Measurements from ENCODE around the gene ITPA.

ITPA gene

DNA sequence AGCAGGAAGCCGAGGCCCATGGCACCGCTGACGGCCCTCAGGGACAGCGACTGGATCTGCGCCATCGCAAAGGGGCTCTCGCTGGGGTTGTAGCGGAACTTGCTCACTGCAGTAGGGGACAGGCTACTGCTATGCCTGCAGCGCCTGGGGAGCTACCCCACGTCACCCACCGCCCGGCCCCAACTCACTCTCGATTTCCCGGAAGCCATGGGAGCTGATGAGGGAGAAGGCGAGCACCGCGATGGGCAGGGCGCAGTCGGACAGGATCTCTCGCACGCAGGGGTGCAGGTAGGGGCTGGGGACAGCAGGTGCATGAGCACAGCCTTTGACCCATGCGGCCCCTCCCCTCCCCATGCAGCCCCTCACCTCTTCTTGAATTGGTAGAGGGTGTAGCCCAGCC lies 19.9 kb downstream of the ITPA start:
- no peak for DNase-seq

DNA sequence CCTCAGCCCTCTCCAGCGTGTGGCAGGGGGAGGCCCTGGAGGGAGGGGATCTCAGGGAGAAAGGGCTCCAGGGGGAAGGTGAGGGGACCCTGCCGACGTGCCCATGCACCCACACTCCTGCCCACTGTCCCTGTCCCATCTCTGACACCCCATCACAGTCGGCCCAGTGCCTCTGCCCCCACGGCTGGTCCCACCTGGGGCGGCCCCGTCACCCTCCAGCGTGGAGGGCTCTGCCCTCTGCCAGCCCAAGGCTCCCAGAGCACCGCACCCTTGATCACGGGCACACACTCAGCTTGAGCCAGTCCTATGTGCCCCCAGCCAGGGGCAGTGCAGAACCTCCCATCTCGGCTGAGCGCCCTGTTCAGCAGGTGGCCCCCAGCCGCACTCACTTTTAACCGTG lies 20.5 kb downstream of the ITPA start:
- DNase-seq: no peak

DNA sequence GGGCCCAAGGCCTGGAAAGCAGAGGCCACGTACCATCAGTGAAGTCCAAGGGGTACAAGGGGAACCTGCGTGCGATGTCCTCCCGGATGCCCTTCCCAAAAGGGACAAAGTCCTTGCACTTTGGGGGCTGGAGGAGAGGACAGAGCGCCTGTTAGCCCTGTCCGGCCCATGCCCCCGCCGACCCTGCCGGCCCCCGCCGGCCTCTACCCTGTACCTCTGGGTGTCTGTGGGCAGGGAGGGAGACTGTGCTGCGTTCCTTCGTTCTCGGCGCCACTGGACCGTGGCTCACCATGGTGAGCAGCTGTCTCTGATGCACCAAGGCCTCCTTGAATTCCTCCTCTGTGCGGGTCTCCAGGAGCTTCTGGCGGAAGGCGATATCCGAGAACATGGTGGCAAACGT lies 21.8 kb downstream of the ITPA start:
- DNase-seq: no peak

DNA sequence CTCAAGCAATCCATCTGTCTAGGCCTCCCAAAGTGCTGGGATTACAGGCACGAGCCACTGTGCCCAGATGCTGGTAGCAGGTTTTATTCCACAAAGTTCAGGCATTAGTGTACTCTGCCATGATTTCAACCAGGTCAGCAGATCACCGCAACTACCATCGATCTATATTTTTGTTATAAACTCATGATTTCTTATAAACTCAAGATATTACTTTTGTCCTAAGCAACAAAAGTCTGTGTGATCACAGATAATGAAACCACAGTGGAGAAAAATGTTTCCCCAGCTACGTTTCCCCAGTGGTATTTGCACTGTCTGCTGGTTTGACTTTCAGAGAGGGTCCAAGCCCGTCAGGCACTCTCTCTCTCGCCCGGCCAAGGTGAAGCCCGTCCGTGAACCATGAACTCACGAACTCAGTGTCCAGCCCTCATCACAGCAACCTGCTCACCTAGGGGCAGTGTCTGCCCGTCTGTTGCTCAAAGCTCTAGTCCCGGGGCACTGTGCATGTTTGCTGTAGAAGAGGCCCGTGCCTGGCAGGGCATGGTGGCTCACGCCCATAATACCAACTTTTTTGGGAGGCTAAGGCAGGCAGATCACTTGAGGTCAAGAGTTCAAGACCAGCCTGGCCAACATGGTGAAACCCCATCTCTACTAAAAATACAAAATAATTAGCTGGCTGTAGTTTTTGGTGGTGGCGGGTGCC lies 22.7 kb downstream of the ITPA start:
- DNase-seq: no peak

DNA sequence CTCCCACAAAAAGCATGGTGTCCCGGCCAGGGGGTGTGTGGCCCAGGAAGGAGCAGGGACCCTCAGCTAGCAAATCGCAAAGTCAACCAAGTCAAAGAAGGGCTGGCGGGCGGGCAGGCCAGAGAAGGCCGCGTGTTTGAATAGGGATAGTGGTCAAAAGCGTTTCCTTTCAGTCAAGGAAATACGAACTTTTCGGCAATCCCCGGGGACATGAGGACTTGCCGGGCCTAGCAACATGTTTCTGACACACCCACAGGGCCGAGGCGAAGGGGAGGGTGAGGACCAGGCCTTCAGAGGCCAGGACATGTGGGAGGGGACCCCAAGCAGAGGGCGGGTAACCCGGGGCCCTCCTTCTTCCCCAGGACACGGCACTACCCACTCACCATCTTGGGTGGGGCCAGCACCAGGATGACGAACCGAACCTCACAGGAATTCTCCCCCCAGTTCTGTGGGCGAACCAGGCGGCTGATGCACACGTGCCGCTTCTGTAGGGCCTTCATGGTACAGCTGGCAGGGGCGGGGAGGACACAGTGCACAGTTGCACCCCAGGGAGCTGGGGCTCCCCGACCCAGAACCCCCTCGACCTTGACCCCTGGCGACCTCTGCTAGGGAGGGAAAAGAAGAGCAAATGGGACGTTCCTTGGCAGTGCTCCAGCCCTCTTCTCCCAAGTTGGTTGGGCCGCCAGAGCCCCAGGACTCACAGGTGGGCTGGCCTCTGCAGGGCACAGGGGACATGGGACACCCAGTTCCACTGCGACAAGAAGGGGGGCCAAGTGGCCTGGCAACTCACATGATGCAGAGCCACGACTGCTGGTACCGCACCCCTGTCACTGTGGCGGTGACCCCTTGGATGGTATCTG lies 24.1 kb downstream of the ITPA start:
- DNase-seq: no peak

DNA sequence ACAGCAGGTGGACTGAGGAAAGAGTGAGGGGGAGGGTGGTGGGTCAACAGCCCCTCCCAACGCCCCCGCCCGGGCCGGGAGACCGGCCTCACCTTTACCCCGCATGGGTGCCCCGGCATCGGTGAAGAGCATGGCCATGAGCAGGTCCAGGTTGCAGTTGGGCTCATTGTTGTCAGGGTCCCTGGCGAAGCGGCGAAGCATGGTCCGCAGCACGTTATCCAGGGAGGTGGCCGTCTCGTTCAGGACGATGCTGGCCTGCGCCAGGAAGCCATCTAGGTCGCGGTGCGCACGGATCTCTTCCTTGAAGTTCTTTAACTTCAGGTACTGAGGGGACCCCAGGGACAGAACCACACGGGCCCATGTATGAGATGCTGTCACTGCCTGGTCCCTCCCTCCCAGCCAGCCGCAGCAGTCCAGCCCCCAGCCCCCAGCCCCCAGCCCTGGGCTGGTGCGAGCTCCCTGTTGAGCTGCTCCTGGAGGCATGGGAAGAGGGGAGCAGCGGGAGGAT lies 24.7 kb downstream of the ITPA start:
- DNase-seq: no peak

DNA sequence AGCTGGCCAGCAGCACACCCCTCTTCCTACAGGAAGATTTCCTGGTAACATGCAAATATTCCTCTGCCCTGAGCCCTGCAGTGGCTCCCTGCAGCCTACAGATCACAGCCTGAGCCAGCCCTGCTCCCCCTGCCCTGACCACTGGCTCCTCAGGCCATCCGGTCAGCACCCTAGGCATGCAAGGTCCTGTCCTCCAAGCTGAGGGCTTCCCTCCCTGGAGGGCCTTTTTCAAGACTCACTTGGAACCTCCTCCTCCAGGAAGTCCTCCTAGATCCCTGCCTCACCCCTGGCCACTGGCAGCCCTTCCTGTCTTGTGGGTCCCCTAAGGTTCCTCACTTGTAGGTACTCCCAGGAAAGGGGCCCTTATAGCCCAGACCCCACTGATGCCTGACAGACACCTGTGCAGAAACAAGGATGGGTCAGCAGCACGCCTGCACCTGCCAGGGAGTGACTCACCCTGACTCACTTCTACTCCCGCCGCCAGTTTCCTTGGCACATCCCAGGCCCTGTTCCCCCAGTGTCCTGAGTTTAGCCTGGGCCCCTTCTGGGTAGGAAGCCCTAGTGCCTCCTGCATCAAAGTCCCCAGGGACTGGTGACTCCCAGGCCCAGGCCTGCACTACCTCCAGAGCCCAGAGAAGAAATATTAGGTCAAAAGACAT lies 26.5 kb downstream of the ITPA start:
- no peak for DNase-seq

DNA sequence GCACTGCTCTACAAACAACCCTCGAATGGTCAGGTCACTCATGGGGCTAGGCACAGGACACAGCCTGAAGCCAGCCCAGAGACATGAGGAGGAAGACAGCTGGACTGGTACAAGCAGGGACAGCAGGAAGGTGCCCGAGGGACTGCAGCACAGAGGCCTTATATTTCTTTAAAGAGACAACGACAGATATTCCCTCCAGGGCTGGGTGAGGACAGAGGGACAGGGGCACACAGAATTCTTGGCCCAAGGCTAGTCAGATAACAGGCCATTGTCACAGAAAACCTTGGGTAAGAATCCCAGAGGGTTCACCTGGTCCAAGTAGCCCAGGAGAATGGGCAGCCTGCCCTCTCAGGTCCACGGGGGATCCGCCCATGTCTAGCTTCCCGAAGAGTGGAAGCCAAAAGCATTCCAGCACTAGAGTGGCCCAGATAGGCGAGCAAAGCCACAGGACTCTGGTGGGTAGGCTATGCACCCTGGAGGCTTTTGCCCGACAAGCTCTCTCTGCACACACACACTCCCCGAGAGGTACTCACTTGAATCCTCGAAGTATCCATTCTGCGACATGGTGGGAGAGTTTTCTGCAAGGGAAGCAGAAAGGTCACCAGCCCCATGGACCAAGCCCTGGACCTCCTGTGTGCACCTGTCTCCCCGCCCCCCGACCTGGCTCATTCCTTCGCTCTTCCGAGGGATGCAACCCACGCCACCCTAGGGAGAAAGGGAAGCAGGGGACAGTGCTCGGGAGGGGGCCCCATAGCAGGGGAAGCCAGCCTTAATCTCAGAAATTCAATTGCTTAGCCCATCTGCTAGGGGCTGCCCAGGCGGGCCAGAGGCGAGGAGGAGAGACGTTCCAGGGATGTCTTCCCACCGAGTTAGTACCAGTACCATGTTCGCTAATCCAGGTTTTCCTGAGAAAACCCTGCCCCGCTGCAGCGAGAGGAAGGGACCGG lies 28.0 kb downstream of the ITPA start:
- DNase-seq: no peak

DNA sequence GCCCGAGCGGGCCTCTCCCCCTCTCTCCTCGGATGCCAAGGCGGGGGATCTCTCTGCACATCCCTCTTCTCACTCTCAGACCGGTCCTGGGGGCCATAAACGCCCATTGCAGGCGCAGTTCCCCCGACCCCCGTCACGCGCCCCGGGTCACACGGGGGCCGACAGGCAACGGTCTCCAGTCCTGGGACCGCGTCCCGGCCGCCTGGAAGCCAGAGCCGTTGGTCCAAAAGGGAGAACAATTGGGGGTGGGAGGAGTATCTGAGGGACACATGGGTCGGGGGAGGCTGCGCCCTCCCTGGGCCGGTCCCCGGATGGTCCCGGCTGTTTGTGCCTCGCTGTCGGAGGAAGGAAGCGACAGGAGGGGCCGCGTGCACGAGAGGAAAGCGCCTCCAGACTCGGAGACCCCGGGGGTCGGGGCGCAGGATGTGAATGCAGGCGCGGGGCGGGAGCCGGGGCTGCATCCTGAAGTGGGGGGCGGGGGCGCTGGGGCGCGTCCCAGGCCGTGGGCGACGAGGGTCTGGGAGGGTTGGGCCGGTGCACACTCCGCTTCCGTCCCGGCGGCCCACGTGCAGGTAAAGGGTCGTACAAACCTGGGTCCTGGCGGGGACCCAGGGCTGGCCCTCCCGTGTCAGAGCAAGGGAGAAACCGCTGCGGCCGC lies 28.8 kb downstream of the ITPA start:
- no peak for DNase-seq

DNA sequence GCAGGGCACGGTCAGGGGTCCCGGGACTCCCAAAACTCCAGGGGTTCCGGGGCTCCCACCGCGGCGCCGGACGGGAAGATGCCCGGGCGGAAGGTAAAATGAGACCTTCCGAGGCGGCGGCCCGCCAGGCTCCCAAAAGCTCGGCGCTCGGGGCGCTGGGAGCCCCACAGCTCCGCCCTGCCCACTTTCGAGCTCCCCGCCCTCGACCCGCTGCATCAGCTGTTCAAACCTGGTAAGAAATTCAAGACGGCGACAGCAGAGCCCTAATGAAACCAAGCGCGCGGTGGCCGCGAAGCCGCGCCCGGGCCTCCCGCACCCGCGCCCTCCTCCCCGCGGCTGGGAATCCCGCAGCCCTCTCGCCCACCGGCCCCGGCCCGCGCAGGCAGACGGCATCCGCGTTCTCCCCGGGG lies 29.3 kb downstream of the ITPA start:
- peak; percentile 41 for DNase-seq

DNA sequence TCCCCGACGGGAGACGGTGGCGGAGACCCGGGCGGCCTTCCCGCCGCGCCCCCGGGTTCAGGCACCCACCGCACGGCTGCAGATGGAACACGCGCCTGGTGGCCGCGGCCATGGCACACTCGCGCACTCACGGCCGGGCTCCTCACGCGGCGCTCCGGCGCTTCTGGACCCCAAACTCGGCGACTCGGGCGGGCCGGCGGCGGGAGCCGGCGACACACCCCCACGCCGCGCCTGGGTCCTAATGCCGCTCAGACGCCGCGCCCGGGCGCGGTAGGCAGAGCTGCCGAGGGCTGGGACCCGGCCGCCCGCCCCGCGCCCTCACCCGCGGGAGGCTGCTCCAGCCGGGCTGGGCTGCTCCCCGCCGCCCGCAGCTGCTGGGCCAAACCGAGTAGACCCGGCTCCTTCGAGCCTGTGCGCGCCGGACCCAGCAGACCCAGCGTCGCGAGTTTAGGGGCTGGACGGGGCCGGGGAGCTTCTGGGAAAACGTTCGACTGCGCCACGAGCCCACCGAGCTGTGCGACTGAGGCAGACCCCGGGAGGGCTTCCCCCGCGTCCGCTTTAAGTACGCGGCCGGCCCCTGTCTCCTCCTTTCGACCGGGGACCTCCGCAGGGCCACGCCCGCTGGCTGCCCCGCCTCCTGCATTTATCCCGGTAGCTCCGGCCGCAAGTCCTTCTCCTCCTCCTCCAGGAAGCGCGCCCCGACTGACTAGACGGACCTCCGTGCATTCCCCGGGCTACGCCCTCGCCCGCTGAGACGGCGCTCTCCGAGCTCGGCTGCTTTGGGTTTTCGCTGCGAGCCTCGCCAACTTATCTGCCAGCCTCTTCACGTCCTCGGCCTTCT lies 29.9 kb downstream of the ITPA start, which contains the start of gene SLC4A11:
TSS of gene SLC4A11 (minus strand) at position 165 of the 841 bp plus-strand sequence. CDS start at position 112, 53 bp downstream.
- peak; percentile 35 for DNase-seq

DNA sequence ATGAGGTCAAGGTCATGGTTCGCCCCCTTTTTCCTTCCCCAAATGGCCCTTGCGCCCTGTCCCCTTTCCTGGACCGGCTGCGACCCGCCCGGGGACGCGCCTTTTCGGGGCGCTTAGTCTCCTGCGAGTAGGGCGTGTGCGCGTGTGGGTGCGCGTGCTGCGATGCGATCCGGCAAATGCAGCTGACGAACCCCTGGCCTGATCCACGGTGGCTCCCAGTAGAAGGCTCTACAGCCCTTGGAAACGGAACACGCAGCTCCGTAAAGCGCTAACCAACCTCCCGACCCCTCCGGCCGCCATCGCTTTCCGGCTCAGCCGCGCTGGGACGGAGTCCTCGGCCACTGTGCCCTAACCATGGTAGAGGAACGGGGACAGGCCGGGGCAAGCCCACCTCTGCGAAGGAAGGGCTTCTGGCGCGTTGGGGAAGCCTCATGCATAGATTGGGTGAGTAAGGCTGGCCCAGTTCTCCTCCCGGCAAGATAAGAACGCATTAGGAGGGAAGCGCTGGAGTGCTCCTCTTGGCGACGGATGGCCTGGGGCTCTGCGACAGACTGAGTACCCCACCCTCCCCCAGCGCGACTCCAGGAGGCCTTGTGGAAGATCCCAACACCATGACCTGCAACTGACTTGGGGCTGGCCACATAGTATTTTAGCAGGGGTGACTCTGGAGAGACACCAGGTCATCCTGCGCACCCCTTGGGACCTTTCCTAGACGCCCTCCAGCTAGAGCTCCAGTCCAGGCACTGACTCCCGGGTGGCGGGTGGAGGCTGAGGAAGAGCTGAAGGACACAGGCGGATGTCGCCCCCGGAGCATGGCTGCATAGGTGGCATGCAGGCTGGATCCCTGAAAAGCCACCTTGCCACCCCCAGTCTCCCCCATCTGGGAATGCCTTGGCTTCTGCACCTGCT lies 30.8 kb downstream of the ITPA start:
- no peak for DNase-seq

DNA sequence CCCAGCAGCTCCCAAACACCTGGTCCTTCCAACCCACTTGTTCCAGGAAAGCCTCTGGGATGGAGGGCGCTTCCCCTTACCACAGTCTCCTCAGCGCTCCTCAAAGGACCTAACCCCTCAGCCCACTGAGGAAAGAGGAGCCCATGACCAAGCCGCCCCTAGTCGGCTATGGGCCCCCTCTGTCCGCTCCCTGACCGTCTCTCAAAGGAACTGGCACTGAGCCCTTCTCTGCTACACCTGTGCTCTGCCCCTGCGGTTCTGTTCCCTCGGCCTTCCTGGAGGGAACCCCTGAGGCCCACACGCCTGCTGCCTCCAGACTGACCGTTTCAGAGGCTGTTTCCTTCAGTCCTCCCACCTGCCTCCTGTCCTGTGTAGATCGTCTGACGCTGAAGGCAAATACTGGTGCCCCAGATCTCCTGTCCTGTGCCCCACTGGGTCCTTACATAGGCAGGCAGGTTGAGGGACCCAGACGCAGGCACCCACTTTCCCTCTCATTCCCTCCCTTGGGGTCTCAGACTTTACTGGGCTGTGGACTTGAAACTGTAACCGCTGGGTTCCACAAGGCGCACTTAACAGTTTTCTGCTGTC lies 31.6 kb downstream of the ITPA start:
- no peak for DNase-seq

DNA sequence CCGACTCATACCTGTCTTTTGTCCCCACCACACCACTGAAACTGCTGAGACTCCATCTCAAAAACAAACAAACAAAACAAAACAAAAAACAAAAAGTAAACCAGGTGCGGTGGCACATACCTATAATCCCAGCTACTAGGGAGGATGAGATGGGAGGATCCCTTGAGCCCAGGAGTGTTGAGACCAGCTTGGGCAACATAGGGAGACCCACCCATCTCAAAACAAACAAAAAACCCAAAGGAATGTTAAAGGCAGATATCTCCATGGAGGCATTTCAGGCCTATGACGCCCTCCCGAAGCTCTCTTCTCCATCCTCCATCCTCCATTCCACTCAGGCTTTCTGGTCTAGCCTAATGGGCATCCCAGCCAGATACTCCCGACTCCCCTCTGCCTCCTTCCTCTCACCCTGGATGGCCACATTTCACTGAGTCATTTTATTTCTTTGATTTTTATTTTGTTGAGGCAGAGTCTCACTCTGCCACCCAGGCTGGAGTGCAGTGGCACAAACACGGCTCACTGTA lies 32.9 kb downstream of the ITPA start:
- DNase-seq: no peak

DNA sequence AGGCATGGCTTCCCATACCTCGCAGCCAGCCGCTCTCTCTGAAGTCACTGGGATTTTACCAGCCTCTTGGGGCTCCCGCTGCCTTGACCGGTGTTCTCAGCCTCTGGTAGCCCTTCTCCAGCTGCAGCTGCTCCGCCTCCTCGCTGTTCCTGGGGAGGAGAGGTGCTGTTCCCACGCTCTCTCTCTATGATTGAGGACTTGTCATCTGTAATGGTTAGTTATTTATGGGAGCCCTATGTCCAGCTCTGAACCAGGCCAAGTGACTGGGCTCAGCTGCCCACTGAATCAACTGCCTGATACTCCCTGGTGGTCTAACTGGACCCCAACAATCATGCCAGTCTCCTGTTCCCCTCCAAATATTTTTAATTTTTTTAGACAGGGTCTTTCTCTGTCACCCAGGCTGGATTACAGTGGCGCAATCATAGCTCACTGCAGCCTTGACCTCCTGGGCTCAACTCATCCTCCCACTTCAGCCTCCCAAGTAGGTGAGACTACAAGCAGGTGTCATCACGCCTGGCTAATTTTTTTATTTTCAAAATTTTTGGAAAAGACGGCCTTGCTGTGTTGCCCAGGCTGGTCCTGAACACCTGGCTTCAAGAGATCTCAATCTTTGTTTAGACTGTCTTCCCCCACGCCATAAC lies 34.5 kb downstream of the ITPA start:
- no peak for DNase-seq

DNA sequence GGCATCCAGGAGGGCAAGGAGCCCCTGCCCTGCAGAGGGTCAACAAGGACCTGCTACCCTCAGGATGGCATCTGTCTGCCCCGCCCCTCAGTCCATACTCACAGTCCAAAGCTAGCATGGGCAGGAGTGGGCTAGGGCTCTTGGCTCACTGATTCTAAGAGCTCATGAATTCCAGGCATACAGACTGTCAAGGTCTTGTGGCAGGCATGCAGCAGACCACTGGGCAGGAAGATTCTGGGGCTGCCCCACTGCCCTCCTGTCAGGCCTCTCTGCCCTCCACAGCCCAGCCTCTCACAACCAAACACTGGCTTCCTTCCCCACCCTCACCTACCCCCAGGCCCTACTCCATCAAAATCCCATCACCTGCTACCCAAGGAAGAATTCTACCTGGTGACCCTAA lies 35.3 kb downstream of the ITPA start:
- DNase-seq: no peak

DNA sequence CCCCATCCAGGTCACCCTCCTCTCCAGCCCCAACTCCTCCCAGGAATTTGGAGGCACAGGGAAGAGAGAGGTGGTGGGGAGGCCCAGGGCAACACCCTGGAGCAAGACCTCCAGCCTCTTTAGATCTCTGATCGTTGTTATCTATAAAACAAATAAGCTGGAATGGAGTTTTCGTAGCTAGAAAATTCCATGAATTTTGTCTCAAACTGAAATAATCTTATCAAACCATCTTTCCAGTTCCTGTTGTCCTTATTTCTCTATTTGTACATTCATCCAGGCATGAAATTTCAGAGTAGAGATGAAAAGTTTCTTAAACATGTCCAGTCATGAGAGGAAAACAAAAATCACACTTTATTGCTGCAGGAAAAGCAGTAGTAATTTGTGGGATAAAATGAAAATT lies 35.9 kb downstream of the ITPA start:
- DNase-seq: no peak

DNA sequence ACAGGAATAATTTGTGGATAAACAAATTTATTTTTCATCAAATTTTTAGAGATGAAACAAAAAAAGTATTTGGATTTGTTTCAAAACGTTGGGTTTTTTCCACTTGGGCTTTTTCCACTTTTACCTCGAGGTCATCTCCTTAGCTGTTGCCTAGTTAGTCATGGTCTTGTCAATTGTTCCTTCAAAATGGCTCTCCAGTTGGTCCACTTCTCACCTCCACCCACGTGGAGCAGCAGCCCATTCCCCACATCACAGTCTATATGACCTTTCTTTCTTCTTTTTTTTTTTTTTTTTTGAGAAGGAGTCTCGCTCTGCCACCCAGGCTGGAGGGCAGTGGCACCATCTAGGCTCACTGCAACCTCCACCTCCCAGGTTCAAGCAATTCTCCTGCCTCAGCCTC lies 36.4 kb downstream of the ITPA start:
- no peak for DNase-seq

DNA sequence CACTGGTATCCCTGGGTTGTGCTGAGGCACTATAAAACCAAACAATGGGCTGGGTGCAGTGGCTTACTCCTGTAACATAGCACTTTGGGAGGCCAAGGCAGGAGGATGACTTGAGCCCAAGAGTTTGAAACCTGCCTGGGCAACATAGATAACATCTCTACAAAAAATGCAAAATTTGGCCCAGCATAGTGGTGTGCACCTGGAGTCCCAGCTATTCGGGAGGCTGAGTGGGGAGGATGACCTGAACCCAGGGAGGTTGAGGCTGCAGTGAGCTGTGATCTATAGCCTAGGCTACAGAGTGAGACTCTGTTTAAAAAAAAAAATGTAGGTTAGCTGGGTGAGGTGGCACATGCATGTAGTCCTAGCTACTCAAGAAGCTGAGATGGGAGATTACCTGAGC lies 37.4 kb downstream of the ITPA start:
- DNase-seq: no peak

All from activated CD4-positive, alpha-beta T cell treated with anti-CD3 and anti-CD28 coated beads, Interleukin-2, amount 50 U/mL, for 1 hour (primary cell).